Brain microvascular endothelial cell (primary cell): ENCODE results near the gene RBPMS2.

Experiments
- DNase-seq: peaks from one replicate; pipeline ENCODE4 v3.0.0-alpha.2; 2020
- H3K27ac ChIP-seq: fragments of 250-450 bp; sonication (Bioruptor Pico); 2 replicates; pipeline ENCODE4 v1.5.1; 2020; ENCODE audit warnings: mild to moderate bottlenecking, moderate library complexity
- H3K27me3 ChIP-seq: fragments of 250-450 bp; sonication (Bioruptor Pico); replicated peaks from 2 replicates; pipeline ENCODE4 v1.5.1; 2020; ENCODE audit warnings: mild to moderate bottlenecking
- H3K36me3 ChIP-seq: fragments of 250-450 bp; sonication (Bioruptor Pico); replicated peaks from 2 replicates; pipeline ENCODE4 v1.5.1; 2020; ENCODE audit warnings: mild to moderate bottlenecking
- H3K4me3 ChIP-seq: 2 replicates; pipeline ENCODE4 v1.5.1; 2011; ENCODE audit warnings: low read depth, mild to moderate bottlenecking, control low read depth, low read length, moderate library complexity
- CTCF ChIP-seq: IDR thresholded peaks from 2 replicates; pipeline ENCODE4 v1.5.1; 2011; ENCODE audit warnings: low read depth, mild to moderate bottlenecking, moderate library complexity, low read length, control low read depth, inconsistent platforms; ENCODE audit errors: missing control alignments
- in situ Hi-C: cut with HindIII; loops from 2 replicates; pipeline ENCODE4 v1.10.0; 2017; ENCODE audit warnings: low sequenced_read_pairs, low pct_ligation_motif_present

The RBPMS2 gene

GRCh38 chr15:64696481-64696880 is 78.9 kb downstream of the RBPMS2 start:
- Histone ChIP-seq H3K4me3 (no peak overlapping the region), H3K36me3 (peaks cover 15% of the 10 kb centered on the region), H3K27me3 (no peaks in the 10 kb centered on the region), H3K27ac (no peak overlapping the region)
- TF ChIP-seq CTCF: no peak
- in situ Hi-C loops: no loop called here
- no peak for DNase-seq

GRCh38 chr15:64695561-64695992 is 79.8 kb downstream of the RBPMS2 start:
- DNase-seq: no peak
- no peak for TF ChIP-seq CTCF
- Histone ChIP-seq H3K27me3 (no peaks in the 10 kb centered on the region), H3K36me3 (peaks cover 22% of the 10 kb centered on the region), H3K27ac (no peak overlapping the region), H3K4me3 (no peak overlapping the region)
- in situ Hi-C loops: no loop called here

GRCh38 chr15:64694816-64695215 is 80.6 kb downstream of the RBPMS2 start:
- Histone ChIP-seq H3K36me3 (peaks cover 29% of the 10 kb centered on the region), H3K4me3 (no peak overlapping the region), H3K27ac (no peak overlapping the region), H3K27me3 (no peaks in the 10 kb centered on the region)
- TF ChIP-seq CTCF: no peak
- no peak for DNase-seq
- in situ Hi-C loops: no loop called here

- DNase-seq: peak; percentile 83
- no peak for TF ChIP-seq CTCF
- Histone ChIP-seq H3K27me3 (no peaks in the 10 kb centered on the region), H3K27ac (no peak overlapping the region), H3K4me3 (no peak overlapping the region), H3K36me3 (peaks cover 43% of the 10 kb centered on the region)
- in situ Hi-C loops: no loop called here
Measured at GRCh38 chr15:64693134-64693533, 82.3 kb downstream of the RBPMS2 start.

GRCh38 chr15:64691896-64692565 is 83.4 kb downstream of the RBPMS2 start:
- Histone ChIP-seq H3K27me3 (no peaks in the 10 kb centered on the region), H3K27ac (no peak overlapping the region), H3K4me3 (no peak overlapping the region), H3K36me3 (peaks cover 54% of the 10 kb centered on the region)
- no peak for DNase-seq
- in situ Hi-C loops: no loop called here
- no peak for TF ChIP-seq CTCF

GRCh38 chr15:64690578-64691296 is 84.7 kb downstream of the RBPMS2 start:
- no peak for TF ChIP-seq CTCF
- no peaks in the 10 kb centered on the region for H3K27me3 ChIP-seq
- H3K4me3 ChIP-seq: no peak overlapping the region
- H3K27ac ChIP-seq: no peak overlapping the region
- in situ Hi-C loops: no loop called here
- no peak for DNase-seq
- H3K36me3 ChIP-seq: peaks cover 66% of the 10 kb centered on the region
